ENCODE results near the gene DGKI. TPM values are rescaled to one million over a fixed set of nuclear protein-coding genes. Genes with fewer than 3 reads are reported as not detected.
"Not testable (repeated sequence)": the region's sequence is repeated elsewhere in the genome, so short reads cannot be mapped to it uniquely, and the experiment has no call there.

Gene DGKI
- total RNA-seq, 2 experiments from 2014 or later, result 0.46 TPM; not detected in 1

GRCh38 chr7:137835486-137836112, 11.2 kb downstream of the DGKI start:
- ChIA-PET CTCF (ENCODE audit: unreplicated experiment) (no interaction called here), POLR2A (interaction anchor here (0.6 to 1.5 kb wide), 3 partner anchors 9 to 285 kb away, joined by 3 to 4 read pairs (median 3); no protein-coding TSS in a partner anchor)
- no peaks in the 10 kb centered on the region for H3K79me2 ChIP-seq (ENCODE audit: insufficient read depth, low read depth, low read length)
- no peaks in the 10 kb centered on the region for H3K4me1 ChIP-seq (ENCODE audit: insufficient read depth, low read length, poor library complexity, severe bottlenecking)
- no peak overlapping the region for H3K4me3 ChIP-seq (ENCODE audit: low read depth, low read length, poor library complexity, severe bottlenecking)
- H2AFZ ChIP-seq (ENCODE audit: low read length), result no peak overlapping the region
- H3K27ac ChIP-seq (ENCODE audit: low read depth, low read length, poor library complexity, severe bottlenecking), result no peak overlapping the region
- no peak overlapping the region for H3K4me2 ChIP-seq (ENCODE audit: low read length)
- DNase-seq (ENCODE audit: low spot score), result no peak
- no peaks in the 10 kb centered on the region for H4K20me1 ChIP-seq (ENCODE audit: insufficient read depth, low read length)
- intact Hi-C loops (cut with micrococcal nuclease; ENCODE audit: unreplicated experiment), result no loop called here
- TF ChIP-seq EZH2phosphoT487 (IDR thresholded peaks at IDR 0.05; ENCODE audit: borderline replicate concordance, low read depth, low read length) (no peak), CTCF (conservative IDR thresholded peaks at IDR 0.05; ENCODE audit: low read length) (no peak)
- H3K36me3 ChIP-seq (ENCODE audit: insufficient read depth, low read length), result no peaks in the 10 kb centered on the region
- no peaks in the 10 kb centered on the region for H3K9me2 ChIP-seq (ENCODE audit: insufficient read depth, low read length)
- H3K9me3 ChIP-seq (ENCODE audit: low read length), result no peaks in the 10 kb centered on the region
- no TSS peak for BruUV-seq (replicated peaks)

- Histone ChIP-seq H3K4me2 (ENCODE audit: low read length) (no peak overlapping the region), H3K9me3 (ENCODE audit: low read length) (no peaks in the 10 kb centered on the region), H3K4me1 (ENCODE audit: insufficient read depth, low read length, poor library complexity, severe bottlenecking) (no peaks in the 10 kb centered on the region), H3K36me3 (ENCODE audit: insufficient read depth, low read length) (no peaks in the 10 kb centered on the region), H3K9me2 (ENCODE audit: insufficient read depth, low read length) (no peaks in the 10 kb centered on the region), H3K27ac (ENCODE audit: low read depth, low read length, poor library complexity, severe bottlenecking) (no peak overlapping the region), H3K4me3 (ENCODE audit: low read depth, low read length, poor library complexity, severe bottlenecking) (no peak overlapping the region), H4K20me1 (ENCODE audit: insufficient read depth, low read length) (no peaks in the 10 kb centered on the region), H3K79me2 (ENCODE audit: insufficient read depth, low read depth, low read length) (no peaks in the 10 kb centered on the region), H2AFZ (ENCODE audit: low read length) (no peak overlapping the region)
- TF ChIP-seq CTCF (conservative IDR thresholded peaks at IDR 0.05; ENCODE audit: low read length) (no peak), EZH2phosphoT487 (IDR thresholded peaks at IDR 0.05; ENCODE audit: borderline replicate concordance, low read depth, low read length) (no peak)
- POLR2A ChIA-PET, result interaction anchor here (1.5 kb wide), 1 partner anchor 18 kb away, joined by 3 read pairs; no protein-coding TSS in a partner anchor
- intact Hi-C loops (cut with micrococcal nuclease; ENCODE audit: unreplicated experiment), result no loop called here
- CTCF ChIA-PET (ENCODE audit: unreplicated experiment), result no interaction called here
- no TSS peak for BruUV-seq (replicated peaks)
- DNase-seq (ENCODE audit: low spot score), result no peak
Measured at GRCh38 chr7:137834552-137834951, 12.2 kb downstream of the DGKI start.

GRCh38 chr7:137832990-137833389, 13.8 kb downstream of the DGKI start:
- H3K79me2 ChIP-seq (ENCODE audit: insufficient read depth, low read depth, low read length); H3K9me2 ChIP-seq (ENCODE audit: insufficient read depth, low read length); BruUV-seq (replicated peaks); intact Hi-C loops (cut with micrococcal nuclease; ENCODE audit: unreplicated experiment); CTCF ChIA-PET (ENCODE audit: unreplicated experiment); DNase-seq (ENCODE audit: low spot score); H3K9me3 ChIP-seq (ENCODE audit: low read length); H3K36me3 ChIP-seq (ENCODE audit: insufficient read depth, low read length); H3K4me1 ChIP-seq (ENCODE audit: insufficient read depth, low read length, poor library complexity, severe bottlenecking); H4K20me1 ChIP-seq (ENCODE audit: insufficient read depth, low read length); H2AFZ ChIP-seq (ENCODE audit: low read length); H3K27ac ChIP-seq (ENCODE audit: low read depth, low read length, poor library complexity, severe bottlenecking); H3K4me2 ChIP-seq (ENCODE audit: low read length); H3K4me3 ChIP-seq (ENCODE audit: low read depth, low read length, poor library complexity, severe bottlenecking): not testable (repeated sequence)
- POLR2A ChIA-PET, result interaction anchor here (1.4 kb wide), 1 partner anchor 30 kb away, joined by 3 read pairs; no protein-coding TSS in a partner anchor
